VCaP (cell line): ENCODE data around the gene CFAP126.

Experiments
- H3K27ac ChIP-seq: fragments of 450-650 bp; 2 replicates; pipeline ENCODE4 v1.5.1; 2017
- CTCF ChIP-seq: fragments of 450-650 bp; conservative IDR thresholded peaks from 2 replicates; pipeline ENCODE4 v1.5.1; 2017; ENCODE audit warnings: mild to moderate bottlenecking, moderate library complexity

Gene CFAP126

GRCh38 chr1:161365207-161365606 lies 2.5 kb downstream of the CFAP126 start:
- H3K27ac ChIP-seq: no peak overlapping the region
- no peak for TF ChIP-seq CTCF

GRCh38 chr1:161364332-161364731 lies 3.3 kb downstream of the CFAP126 start:
- no peak overlapping the region for H3K27ac ChIP-seq
- TF ChIP-seq CTCF: no peak

GRCh38 chr1:161359291-161359690 lies 8.4 kb downstream of the CFAP126 start:
- no peak for TF ChIP-seq CTCF
- H3K27ac ChIP-seq: no peak overlapping the region

- no peak for TF ChIP-seq CTCF
- no peak overlapping the region for H3K27ac ChIP-seq
These were observed 10.6 kb downstream of the CFAP126 start for GRCh38 chr1:161357073-161357472.

GRCh38 chr1:161351482-161351881 lies 16.2 kb downstream of the CFAP126 start:
- H3K27ac ChIP-seq: no peak overlapping the region
- no peak for TF ChIP-seq CTCF

- no peak for TF ChIP-seq CTCF
- no peak overlapping the region for H3K27ac ChIP-seq
These were observed 17.0 kb downstream of the CFAP126 start for GRCh38 chr1:161350671-161351070.

- no peak for TF ChIP-seq CTCF
- H3K27ac ChIP-seq: no peak overlapping the region
These were observed 24.9 kb downstream of the CFAP126 start for GRCh38 chr1:161342821-161343220.

GRCh38 chr1:161342177-161342576 lies 25.5 kb downstream of the CFAP126 start:
- no peak for TF ChIP-seq CTCF
- H3K27ac ChIP-seq: no peak overlapping the region
